ENCODE results near the gene NUDT22. TPM values are rescaled to one million over a fixed set of nuclear protein-coding genes. Genes with fewer than 3 reads are reported as not detected.

The NUDT22 gene
- polyA plus RNA-seq, 2 of the 4 experiments (the other 2 are of a cell fraction), result 21.5 to 33.2 TPM

GRCh38 chr11:64209563-64209843 is 16.6 kb upstream of the NUDT22 start:
- ATAC-seq (no peak), FAIRE-seq (no peak), DNase-seq (ENCODE audit: low read depth in 1 of 2, low spot score in 1 of 2) (no peak)
- no peaks in the 10 kb centered on the region for H3K9me3 ChIP-seq
- H3K27ac ChIP-seq, result no peak overlapping the region
- 87% methylated on average over 8 of the region's 8 CpGs for WGBS (ENCODE audit: missing lambda C conversion rate)
- POLR2A ChIA-PET, result interaction anchor here (0.8 kb wide), 1 partner anchor 24 kb away, joined by 3 read pairs; the partner anchor contains the start of gene STIP1
- H3K4me3 ChIP-seq, result no peak overlapping the region
- H3K4me2 ChIP-seq, result no peak overlapping the region
- TF ChIP-seq EHMT2 (IDR thresholded peaks at IDR 0.05; ENCODE audit: low read depth), result no peak
- no peak for TF ChIP-seq NR3C1 (IDR thresholded peaks at IDR 0.05)
- TF ChIP-seq KDM5A (IDR thresholded peaks at IDR 0.05), result no peak
- no peak for TF ChIP-seq RAD21 (conservative IDR thresholded peaks at IDR 0.05 in 1 of 2, IDR thresholded peaks at IDR 0.05 in 1 of 2)
- TF ChIP-seq FOXS1 (CRISPR knock-in tag; IDR thresholded peaks at IDR 0.05), result no peak
- no peak for TF ChIP-seq CTCF (IDR thresholded peaks at IDR 0.05)
- no peak for TF ChIP-seq PHF8 (IDR thresholded peaks at IDR 0.05; ENCODE audit: borderline replicate concordance, low read depth)
- no peak for TF ChIP-seq JUNB (IDR thresholded peaks at IDR 0.05)
- no peak for TF ChIP-seq JUN (IDR thresholded peaks at IDR 0.05)
- CTCF ChIA-PET, result interaction anchor here (0.9 to 20.3 kb wide), 7 partner anchors 11 to 93 kb away, joined by 3 to 254 read pairs (median 12); partner anchors contain the start of genes CATSPERZ, DNAJC4, NUDT22 and PLCB3
- peaks cover 4% of the 10 kb centered on the region; the same call in 1 of the 3 replicates for H3K4me1 ChIP-seq

GRCh38 chr11:64210301-64211020 is 15.6 kb upstream of the NUDT22 start:
- POLR2A ChIA-PET, result interaction anchor here (1.3 kb wide), 1 partner anchor 10 kb away, joined by 5 read pairs; no protein-coding TSS in a partner anchor
- FAIRE-seq, result no peak

GRCh38 chr11:64211181-64211872 is 14.7 kb upstream of the NUDT22 start:
- Histone ChIP-seq H3K4me1 (no peaks in the 10 kb centered on the region), H3K4me3 (no peak overlapping the region), H3K4me2 (no peak overlapping the region), H3K27ac (no peak overlapping the region), H3K9me3 (no peaks in the 10 kb centered on the region)
- FAIRE-seq, result no peak
- TF ChIP-seq TP53 (CRISPR knock-in tag; IDR thresholded peaks at IDR 0.05), result no peak
- TF ChIP-seq RARB (CRISPR knock-in tag; IDR thresholded peaks at IDR 0.05), result no peak
- no peak for TF ChIP-seq E2F6 (IDR thresholded peaks at IDR 0.05; ENCODE audit: borderline replicate concordance, low read depth)
- TF ChIP-seq CBX8 (IDR thresholded peaks at IDR 0.05), result no peak
- TF ChIP-seq KDM1A (IDR thresholded peaks at IDR 0.05; ENCODE audit: low read depth), result no peak
- TF ChIP-seq MAFK (IDR thresholded peaks at IDR 0.05; ENCODE audit: partially characterized antibody), result no peak
- TF ChIP-seq PBX3 (IDR thresholded peaks at IDR 0.05), result no peak
- TF ChIP-seq HOXA7 (CRISPR knock-in tag; IDR thresholded peaks at IDR 0.05), result no peak
- TF ChIP-seq CBX2 (IDR thresholded peaks at IDR 0.05; ENCODE audit: borderline replicate concordance, low read depth), result no peak
- no peak for TF ChIP-seq FOXS1 (CRISPR knock-in tag; IDR thresholded peaks at IDR 0.05)
- no peak for TF ChIP-seq PHF8 (IDR thresholded peaks at IDR 0.05; ENCODE audit: borderline replicate concordance, low read depth)
- DNase-seq (ENCODE audit: low read depth in 1 of 2, low spot score in 1 of 2), result no peak
- CTCF ChIA-PET, result interaction anchor here (2.8 to 20.3 kb wide), 4 partner anchors 8 to 91 kb away, joined by 12 to 254 read pairs (median 194); partner anchors contain the start of genes CATSPERZ, DNAJC4, FERMT3 and NUDT22
- POLR2A ChIA-PET, result interaction anchor here (0.7 to 2.3 kb wide), 3 partner anchors 9 to 31 kb away, joined by 3 to 9 read pairs (median 5); partner anchors contain the start of gene STIP1
- no peak for ATAC-seq
- 88% methylated on average over 17 of the region's 30 CpGs for WGBS (ENCODE audit: missing lambda C conversion rate)

More at GRCh38 chr11:64210301-64211020, 15.6 kb upstream of the NUDT22 start:
- DNase-seq (ENCODE audit: low read depth in 1 of 2, low spot score in 1 of 2) (no peak), ATAC-seq (peak in 1 of 2 experiments; percentile 4; a peak in 2 of 6 replicates)
- Histone ChIP-seq H3K4me1 (no peaks in the 10 kb centered on the region), H3K4me3 (no peak overlapping the region), H3K9me3 (no peaks in the 10 kb centered on the region), H3K4me2 (no peak overlapping the region), H3K27ac (no peak overlapping the region)
- 95% methylated on average over 17 of the region's 24 CpGs for WGBS (ENCODE audit: missing lambda C conversion rate)
- no peak for TF ChIP-seq CHD2 (IDR thresholded peaks at IDR 0.05; ENCODE audit: low read length, partially characterized antibody)
- no peak for TF ChIP-seq EHMT2 (IDR thresholded peaks at IDR 0.05; ENCODE audit: low read depth)
- TF ChIP-seq HDAC2 (IDR thresholded peaks at IDR 0.05), result no peak
- TF ChIP-seq GATA3 (IDR thresholded peaks at IDR 0.05; ENCODE audit: borderline replicate concordance), result no peak
- TF ChIP-seq RNF2 (IDR thresholded peaks at IDR 0.05; ENCODE audit: borderline replicate concordance, low read depth), result no peak
- TF ChIP-seq PBX3 (IDR thresholded peaks at IDR 0.05), result no peak
- no peak for TF ChIP-seq CBX2 (IDR thresholded peaks at IDR 0.05; ENCODE audit: borderline replicate concordance, low read depth)
- no peak for TF ChIP-seq JUNB (IDR thresholded peaks at IDR 0.05)
- no peak for TF ChIP-seq POLR2A (IDR thresholded peaks at IDR 0.05; ENCODE audit: low read length)
- TF ChIP-seq TFCP2L1 (CRISPR knock-in tag; IDR thresholded peaks at IDR 0.05), result no peak
- CTCF ChIA-PET, result interaction anchor here (0.9 to 20.3 kb wide), 7 partner anchors 7 to 92 kb away, joined by 3 to 254 read pairs (median 12); partner anchors contain the start of genes CATSPERZ, DNAJC4, FERMT3 and NUDT22
